Measurements from ENCODE around the gene PSMA5.
A peak's percentile ranks its signal among the peaks of the same experiment; 100 is the strongest.
"Not testable (repeated sequence)": the region's sequence is repeated elsewhere in the genome, so short reads cannot be mapped to it uniquely, and the experiment has no call there.

PSMA5 gene

DNA sequence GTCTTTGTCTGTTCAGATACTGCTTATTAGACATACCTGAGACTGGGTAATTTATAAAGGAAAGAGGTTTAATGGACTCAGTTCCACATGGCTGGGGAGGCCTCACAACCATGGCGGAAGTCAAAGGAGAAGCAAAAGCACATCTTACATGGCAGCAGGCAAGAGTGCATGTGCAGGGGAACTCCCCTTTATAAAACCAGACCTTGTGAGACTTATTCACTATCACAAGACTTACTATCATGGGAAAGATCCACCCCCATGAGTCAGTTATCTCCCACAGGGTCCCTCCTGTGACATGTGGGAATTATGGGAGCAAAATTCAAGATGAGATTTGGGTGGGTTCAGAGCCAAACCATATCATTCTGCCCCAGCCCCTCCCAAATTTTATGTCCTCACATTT lies 7.1 kb upstream of the PSMA5 start:
- DNase-seq (ENCODE audit: low read depth in 4 of 4, low spot score in 1 of 4) = no peak

DNA sequence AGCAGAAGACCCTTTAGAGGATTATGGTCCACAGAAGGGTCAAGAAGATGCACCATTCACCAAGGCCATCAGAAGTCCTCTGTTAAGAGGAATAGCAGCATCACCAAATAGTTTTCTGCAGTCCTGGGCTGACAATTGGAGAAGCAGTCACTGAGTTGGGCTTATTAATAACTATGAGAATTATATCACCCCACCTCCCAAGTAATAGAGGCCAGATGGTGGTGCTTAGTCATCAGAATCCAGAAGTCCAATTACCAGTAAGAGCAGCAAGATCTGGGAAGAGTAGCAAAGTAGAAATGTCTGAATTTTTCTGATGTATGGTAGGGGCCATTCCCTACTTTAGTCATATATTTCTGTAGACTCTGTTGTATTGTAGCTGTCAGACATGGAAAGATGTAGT lies 6.1 kb upstream of the PSMA5 start:
- DNase-seq (ENCODE audit: low read depth in 4 of 4, low spot score in 1 of 4) = no peak

DNA sequence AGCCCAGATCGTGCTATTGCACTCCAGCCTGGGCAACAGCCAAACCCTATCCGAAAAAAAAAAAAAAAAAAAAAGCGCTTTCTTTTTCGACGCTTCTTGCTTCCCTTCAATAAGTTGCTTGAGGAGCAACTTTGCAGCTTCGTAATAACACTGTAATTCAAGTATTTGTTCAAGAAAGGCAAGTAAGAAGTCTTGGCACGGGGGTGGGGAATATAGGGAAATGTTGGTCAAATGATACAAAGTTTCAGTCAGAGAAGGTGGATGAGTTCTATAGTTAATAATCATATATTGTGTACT lies 871 bp upstream of the PSMA5 start:
- no peak for DNase-seq (ENCODE audit: low read depth in 4 of 4, low spot score in 1 of 4)

DNA sequence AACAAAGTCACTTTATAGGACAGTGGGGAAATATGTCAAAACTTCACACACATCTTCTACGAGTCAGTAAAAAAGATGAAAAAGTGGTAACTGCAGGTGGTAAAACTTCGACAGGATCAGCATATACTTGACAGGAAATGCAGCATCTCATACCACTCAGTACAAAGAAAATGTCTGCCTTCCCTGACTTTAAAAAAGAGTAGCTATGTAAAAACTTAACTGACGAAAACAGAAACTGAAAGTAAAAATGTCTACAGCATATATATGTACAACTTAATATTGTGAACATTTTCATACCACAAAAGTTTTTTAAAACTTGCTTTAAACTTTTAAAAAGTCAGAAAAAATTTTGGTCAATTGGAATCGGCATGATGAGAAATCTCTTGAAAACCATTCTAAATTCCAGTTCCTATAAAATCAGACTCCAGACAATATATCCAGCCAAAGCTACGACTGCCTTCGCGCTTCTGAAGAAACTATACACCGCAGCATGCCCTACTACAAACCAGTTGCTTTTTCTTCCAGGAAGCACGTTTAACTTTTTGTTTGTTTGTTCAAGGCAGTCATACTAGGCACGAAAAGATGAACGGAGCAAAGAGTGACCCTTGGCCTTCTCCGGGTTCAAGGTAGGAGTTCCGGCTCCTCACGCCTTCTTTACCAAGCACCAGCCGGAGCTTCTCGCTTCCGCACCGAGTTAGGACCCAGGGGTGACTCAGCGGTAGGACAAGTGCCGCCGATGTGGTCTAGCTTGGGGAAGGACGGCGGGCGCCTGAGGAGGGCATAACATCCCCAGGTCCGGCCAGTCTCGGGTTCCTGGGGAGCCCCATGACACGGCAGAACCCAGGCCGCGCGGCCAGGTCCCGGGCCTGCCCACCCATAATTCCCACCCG lies 612 bp downstream of the PSMA5 start:
- DNase-seq (ENCODE audit: low read depth in 4 of 4, low spot score in 1 of 4) = peak in 3 of 4 experiments; percentile 27 to 50 (median 37)

DNA sequence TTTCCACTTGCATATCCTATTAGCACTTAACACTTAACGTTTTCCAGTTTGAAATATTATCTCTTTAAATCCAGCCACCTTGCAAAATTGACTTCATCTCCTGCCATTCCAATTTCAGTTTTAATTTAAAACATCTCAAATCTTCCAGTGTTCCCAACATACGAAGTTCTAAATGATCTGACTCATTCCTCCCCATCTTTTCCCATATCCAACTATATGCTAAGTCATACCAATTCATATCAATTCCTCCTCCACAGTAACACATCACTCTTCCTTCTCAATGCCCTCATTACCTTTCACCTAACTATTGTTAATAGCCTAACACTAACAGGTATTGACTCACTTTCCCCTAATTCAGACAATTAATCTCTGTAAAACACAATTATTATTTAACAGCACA lies 2.8 kb downstream of the PSMA5 start:
- DNase-seq (ENCODE audit: low read depth in 4 of 4, low spot score in 1 of 4) = no peak

DNA sequence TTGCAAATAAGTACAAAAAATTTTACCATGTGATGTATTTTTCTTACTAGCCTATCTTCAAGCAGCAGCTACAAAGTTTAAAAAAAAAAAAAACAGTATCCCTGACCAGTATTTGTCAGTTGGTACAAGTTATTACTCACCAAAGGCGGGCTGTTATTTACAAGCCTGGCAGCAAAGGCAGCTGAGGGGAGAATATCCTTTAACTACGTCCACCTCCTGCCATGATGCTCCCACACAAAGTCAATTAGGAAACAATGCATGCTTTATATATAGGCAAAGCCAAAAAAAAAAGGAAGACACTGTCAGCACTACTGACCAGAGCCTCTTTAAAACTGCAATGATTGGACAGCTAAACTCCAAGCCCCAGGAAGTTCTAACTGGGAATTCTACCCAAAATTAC lies 13.7 kb downstream of the PSMA5 start:
- no peak for DNase-seq (ENCODE audit: low read depth in 4 of 4, low spot score in 1 of 4)

DNA sequence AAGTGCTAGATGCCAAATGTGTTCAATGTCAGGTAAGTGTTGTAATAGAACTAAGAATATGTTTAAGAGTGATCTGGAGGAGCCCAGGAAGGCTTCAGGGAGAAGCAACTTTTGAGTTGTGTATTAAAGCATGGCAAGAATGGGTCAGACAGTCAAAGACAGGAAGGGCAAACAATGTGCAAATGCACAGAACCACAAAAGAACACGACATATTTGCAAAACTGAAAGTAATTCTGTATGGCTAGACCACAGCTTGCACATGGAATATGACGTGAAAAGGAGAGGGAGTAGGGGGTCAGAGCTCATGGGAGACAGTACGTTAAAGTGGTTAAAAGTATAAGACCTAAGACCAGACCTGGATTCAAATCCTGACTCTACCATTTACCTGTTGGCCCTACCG lies 21.4 kb downstream of the PSMA5 start:
- DNase-seq (ENCODE audit: low read depth in 4 of 4, low spot score in 1 of 4) = no peak

DNA sequence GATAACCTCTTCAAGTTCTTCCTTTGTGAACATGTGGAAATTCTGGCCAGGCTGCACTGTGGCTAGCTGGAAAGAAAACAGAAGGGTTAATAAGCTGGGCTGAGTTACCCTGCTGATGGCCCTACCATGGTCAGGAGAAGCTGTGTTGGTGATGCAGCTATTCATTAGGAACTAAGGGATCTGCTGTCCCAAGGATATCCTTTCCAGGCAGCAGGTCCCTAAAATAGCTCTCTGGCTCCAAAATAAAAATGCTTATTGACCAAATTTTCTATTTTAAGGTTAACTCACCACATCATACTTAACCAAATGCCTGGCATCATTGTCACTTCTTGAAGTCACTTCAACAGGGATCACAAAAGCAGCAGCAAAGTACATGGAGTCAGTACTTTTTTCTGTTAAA lies 24.2 kb downstream of the PSMA5 start:
- DNase-seq (ENCODE audit: low read depth in 4 of 4, low spot score in 1 of 4) = no peak

DNA sequence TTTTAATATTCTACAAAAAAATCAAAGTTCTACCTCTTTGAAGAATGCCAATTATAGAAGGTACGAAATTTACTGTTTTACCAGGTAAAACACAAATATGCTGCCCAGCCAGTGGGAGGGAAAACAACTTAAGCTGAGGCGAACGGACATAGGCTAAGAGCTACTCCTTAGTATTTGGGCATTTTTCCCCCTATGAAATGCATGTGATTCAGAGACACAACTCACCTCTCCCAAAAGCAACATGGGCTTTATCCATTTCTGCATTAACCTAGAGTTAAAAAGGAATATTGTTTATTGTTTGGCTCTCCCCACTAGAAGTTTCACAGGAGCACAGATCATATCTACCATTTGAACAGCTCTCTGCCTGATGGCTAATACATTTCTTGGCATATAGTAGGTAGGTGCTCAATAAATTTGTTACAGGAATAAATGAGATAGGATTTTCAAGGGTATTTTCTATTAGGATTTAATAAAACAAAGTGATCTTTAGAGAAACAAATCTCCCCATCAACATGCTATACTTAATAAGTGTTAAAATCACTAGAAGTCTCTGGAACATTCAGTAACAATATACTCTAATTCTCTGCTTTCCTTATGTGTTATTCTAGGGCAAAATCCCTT lies 26.1 kb downstream of the PSMA5 start:
- no peak for DNase-seq (ENCODE audit: low read depth in 4 of 4, low spot score in 1 of 4)

DNA sequence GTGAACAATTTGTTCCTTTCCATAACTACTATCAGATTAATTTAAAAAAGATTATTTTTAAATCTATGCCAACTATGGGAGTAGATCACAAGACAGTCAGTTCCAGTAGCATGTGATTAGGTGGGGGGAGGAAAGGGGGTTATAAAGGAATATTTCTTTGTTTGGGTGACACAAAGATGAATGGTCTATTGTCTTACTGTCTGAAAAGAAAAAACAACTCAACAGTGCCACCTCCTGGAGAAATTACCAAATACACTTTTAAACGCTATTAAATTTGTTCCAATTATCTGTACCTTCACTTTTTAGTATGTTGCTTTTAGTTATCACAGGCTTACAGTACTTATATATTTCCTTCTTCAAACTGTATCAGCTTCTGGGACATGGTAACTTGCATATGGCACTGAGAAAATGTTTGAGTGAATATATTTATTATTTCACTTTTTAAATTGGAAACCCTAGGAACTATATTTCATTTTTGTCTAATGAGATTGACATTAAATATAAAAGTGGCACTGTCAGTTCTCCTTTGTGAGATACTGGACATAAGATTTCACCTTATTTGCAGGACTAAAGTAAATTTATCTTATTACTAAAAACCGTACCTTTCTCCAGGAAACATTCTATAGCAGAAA lies 26.8 kb downstream of the PSMA5 start:
- peak in 1 of 4 experiments; percentile 35 for DNase-seq (ENCODE audit: low read depth in 4 of 4, low spot score in 1 of 4)

DNA sequence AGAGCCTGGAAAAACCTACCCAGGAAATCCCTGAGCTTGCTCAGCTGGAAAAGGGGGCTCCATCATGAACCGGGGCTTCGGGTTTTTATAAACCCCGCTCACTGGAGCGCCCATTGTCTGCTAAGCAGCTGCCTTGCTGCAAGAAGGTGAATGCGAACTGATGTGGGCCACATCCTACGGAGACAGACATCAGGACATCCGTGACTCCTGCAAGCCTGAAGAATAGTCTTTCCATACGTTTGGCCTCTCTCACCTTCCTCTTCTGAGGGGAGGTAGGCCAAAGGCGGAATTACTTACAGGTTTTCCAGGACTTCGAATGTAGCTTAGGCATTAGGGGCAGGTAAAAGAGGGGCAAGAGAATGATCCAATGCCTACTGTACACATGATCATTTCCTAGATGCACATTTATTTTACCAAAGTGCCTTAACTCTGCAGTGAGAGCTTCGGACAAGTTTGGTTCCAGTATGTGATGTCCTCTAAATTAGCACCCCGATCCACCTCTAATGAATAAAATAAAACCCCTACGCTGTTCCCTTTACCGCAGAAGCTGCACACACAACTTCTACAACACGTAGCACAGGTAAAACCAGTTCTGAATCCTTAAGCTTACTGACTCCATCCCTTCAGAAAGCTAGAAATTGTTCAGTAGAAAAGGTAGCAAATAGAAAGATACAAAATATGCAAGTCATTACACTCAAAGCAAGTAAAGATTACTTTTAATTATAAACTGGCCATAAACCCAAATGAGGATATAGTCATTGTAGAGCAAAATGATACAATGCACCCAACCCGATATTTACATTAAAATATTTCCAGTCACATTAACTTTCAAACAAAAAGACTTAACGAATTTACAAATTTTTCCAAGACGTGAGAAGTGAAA lies 27.7 kb downstream of the PSMA5 start:
- no peak for DNase-seq (ENCODE audit: low read depth in 4 of 4, low spot score in 1 of 4)

DNA sequence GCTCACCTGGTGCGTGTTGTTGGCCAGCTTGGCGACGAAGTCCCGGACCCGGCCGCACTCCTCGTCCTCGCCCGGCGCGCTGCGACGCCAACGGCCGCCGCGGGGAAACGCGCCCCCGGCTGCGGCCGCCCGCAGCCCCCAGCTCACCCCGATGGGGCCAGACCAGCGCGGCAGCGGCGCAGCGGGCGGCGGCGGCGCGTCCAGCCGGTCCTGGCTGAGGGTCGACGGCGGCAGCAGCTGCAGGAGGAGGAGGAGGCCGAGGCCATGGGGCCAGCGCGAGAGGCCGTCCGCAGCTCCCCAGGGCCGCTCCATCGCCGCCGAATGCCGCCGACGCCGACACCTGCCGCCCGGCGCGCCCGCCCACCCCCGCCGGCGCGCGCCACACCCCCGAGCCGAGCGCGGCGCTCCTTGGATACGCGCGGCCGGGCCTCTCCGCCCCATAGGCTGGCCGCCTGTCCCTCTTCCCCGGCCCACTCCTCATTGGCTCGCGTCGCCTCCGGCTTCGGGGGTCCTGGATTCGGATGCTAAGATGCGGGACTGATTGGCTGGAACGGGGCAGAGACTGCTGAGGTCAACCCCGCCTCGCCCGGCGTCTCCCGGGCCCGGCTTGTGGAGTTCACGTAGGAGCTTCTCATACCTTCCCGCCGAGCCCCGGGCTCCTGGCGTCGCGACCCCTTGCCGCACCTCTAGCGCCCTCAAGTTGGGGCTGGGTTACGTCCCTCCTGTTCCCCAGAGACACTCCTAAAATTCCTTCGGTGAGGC lies 28.5 kb downstream of the PSMA5 start, which contains the start of gene SORT1:
Gene SORT1 (minus strand): TSS at position 338 of the 762 bp plus-strand sequence. CDS start 26 bp downstream, at position 312.
- peak; percentile 12 to 48 (median 30) for DNase-seq (ENCODE audit: low read depth in 4 of 4, low spot score in 1 of 4)

DNA sequence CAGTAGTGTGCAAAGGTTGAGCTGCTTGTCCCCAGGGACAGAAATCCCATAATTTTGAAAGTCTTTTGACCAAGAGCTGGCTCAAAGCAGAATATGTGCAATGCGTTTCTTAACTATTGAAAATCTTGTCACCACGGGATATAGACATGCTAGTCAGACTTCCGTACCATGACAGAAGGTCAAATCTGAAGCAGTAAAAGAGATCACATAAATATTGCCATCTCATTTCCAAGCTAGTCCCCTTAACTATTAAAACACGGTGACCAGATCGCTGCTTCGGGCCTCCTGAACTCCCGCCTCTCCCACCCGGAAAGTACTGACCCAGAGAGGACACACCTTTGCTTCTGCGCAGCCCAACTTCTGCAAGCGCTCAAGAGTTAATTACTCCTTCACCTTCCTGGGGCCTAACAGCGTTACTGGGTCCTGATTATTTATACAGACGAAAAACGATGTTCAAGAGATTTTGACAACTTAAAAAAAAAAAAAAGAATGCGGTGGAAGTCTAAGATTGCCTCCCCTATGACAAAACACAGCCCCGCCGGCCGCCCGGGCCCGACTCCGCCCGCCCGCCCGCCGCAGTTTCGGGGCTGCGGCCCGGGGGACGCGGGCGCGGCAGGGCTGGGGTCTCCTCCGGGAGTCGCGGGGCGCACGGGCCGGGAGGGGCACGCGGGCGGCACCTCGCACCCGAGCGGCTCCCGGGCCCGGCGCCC lies 29.2 kb downstream of the PSMA5 start:
- no peak for DNase-seq (ENCODE audit: low read depth in 4 of 4, low spot score in 1 of 4)

DNA sequence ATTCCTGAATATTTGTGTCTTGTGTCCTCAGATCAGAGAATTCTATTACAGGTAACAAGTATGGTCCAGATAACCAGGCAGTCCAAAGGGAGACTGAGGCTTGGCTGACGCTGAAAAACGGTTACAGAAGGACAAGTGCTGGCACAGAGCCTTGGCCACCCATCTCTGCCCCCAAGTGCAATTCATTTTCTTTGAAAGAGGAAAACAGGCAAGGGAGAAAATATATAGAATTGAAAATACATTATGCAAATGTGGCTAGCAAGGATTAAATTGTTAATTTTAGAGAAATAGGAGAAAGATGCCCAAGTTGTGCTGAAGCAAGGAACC lies 29.8 kb downstream of the PSMA5 start:
- no peak for DNase-seq (ENCODE audit: low read depth in 4 of 4, low spot score in 1 of 4)

DNA sequence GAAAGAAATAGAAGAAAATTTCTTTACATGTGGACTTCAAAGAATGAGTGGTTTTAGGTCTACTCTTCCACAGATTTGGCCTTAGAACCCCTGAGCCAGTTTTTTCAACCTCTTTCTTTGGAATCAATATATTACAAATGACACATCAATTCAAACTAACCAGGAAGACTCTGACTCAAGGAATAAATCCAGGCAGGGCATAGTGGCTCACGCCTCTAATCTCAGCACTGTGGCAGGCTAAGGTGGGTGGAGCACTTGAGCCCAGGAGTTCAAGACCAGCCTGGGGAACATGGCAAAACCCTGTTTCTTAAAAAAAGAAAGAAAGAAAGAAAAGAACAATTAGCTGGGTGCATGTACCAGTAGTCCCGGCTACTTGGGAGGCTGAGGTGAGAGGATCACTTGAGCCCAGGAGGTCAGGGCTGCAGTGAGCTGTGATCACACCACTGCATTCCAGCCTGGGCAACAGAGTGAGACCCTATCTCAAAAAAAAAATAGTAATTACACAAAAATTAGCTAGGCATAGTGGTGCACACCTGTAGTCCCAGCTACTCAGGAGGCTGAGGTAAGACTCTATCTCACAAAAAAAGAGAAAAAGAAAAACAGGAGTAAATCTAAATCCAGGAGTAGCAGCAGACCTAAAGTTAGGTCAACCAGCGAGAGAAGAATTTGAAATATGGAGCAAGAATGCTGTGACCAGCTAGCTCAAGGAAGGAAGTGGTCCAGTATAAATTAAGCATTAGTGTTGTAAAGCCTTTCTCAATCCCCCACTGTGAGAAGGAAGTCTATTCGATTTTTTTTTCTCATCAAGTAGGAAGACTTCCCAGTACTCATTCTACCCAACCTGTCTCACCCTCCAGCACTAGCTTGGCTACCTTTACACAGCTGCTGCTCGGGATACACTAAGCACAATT lies 30.4 kb downstream of the PSMA5 start:
- no peak for DNase-seq (ENCODE audit: low read depth in 4 of 4, low spot score in 1 of 4)

DNA sequence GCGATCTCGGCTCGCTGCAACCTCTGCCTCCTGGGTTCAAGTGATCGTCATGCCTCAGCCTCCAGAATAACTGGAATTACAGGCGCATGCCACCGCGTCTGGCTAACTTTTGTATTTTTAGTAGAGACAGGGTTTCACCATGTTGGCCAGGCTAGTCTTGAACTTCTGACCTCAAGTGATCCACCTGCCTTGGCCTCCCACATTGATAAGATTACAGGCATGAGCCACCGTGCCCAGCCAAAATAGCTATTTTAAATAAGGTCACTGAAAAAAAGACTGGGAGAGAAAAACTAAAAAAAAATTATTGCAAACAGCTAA lies 31.0 kb downstream of the PSMA5 start:
- not testable (repeated sequence) for DNase-seq (ENCODE audit: low read depth in 4 of 4, low spot score in 1 of 4)

DNA sequence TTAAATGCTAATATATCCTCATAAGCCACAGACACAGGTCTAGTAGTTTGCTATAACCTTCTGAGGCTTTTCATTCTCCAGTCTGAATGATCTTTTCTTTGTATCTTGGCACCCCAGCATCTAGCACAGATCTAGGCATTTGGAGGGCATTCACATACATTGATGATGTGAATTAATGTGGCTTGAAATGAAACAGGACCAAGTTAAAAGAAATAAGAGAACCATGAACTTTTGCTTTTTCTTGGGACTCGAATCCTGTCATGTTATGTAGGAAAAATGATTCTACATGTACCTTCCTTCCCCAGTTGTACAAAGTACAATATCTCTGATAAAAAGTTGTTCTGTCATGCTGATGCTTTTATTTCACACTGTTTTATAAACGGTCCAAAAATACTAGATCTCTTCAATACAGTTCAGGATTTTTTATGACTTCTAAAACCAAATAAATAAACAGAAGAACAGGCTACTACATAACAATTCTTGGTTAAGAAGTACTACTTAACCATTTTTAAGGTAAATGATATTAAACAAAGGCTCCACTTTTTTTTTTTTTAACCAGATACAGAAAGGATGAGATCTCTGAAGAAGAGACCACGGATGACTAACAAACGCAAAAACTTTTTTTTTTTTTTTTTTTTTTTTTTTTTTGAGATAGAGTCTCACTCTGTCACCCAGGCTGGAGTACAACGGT lies 31.5 kb downstream of the PSMA5 start:
- no peak for DNase-seq (ENCODE audit: low read depth in 4 of 4, low spot score in 1 of 4)

DNA sequence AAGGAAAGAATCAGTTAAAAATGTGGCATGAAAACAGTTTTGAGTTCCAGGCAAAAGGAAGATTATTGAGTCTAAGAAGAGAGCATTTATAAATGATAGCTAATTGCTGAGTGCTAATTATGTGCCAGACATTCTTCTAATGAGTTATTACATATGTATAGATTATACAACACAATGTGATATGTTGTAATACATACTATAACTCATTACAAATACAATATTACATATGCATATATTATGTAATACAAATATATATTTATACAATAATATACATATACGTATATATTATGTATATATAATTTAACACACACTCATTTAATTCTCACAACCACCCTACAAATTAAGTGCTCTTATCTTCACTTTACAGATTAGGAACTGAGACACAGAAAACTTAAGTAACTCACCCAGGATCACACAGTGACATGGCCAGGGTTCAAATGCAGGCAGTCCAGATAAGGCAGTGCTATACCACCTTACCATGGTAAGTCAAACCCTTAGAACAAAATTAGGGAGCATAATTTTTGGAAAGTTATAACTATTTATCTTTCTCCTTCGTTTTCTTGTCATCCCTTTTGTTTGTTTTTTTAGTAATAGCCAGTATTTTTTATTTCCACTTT lies 32.5 kb downstream of the PSMA5 start:
- DNase-seq (ENCODE audit: low read depth in 4 of 4, low spot score in 1 of 4) = no peak

Data from stimulated activated CD4-positive, alpha-beta T cell treated with anti-CD3 and anti-CD28 coated beads, Interleukin-1b, Interleukin-23, amount 100 ng/mL, for 24 hours (primary cell).